ENCODE data around the gene SLC38A9. TPM values are rescaled to one million over a fixed set of nuclear protein-coding genes. Genes with fewer than 3 reads are reported as not detected.

SLC38A9 gene
- total RNA-seq, 3 donors from 2014 or later = 20.2 to 28.1 (median 20.6) TPM

GRCh38 chr5:55625913-55626312, 86.2 kb downstream of the SLC38A9 start:
- Histone ChIP-seq H3K4me3 (no peak overlapping the region), H3K9me3 (no peaks in the 10 kb centered on the region), H3K36me3 (ENCODE audit: low read depth) (no peaks in the 10 kb centered on the region), H3K4me1 (ENCODE audit: low read depth) (no peaks in the 10 kb centered on the region)
- no peak for ATAC-seq
- intact Hi-C loops (cut with DNase I, micrococcal nuclease) = no loop called here
- TF ChIP-seq CTCF (IDR thresholded peaks at IDR 0.05) = no peak
- no peak for DNase-seq

- no peak for TF ChIP-seq CTCF (IDR thresholded peaks at IDR 0.05)
- Histone ChIP-seq H3K9me3 (no peaks in the 10 kb centered on the region), H3K36me3 (ENCODE audit: low read depth) (no peaks in the 10 kb centered on the region), H3K4me3 (no peak overlapping the region), H3K4me1 (ENCODE audit: low read depth) (no peaks in the 10 kb centered on the region)
- DNase-seq (no peak), ATAC-seq (no peak)
- intact Hi-C loops (cut with DNase I, micrococcal nuclease) = no loop called here
These were observed 86.6 kb downstream of the SLC38A9 start for GRCh38 chr5:55625589-55625909.

DNA sequence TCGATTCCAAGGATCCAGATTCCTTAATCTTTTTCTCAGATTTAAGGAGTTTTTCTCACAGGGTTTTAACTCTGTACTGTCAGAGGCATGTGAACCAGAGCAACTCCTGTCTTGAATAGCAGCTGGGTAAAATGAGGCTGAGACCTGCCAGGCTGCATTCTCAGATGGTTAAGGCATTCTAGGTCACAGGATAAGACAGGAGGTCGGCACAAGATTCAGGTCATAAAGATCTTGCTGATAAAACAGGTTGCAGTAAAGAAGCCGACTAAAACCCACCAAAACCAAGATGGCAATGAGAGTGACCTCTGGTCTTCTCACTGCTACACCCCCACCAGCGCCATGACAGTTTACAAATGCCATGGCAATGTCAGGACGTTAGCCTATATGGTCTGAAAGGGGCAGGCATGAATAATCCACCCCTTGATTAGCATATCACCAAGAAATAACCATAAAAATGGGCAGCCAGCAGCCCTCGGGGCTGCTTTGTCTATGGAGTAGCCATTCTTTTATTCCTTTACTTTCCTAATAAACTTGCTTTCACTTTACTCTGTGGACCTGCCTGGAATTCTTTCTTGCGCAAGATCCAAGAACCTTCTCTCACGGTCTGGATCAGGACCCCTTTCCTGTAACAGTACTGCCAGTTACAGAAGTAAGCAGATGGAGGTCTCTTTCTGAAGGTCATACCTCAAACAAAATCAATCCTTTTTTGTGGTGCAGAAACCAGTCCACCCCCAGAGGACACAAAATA, 87.1 kb downstream of the SLC38A9 start:
- intact Hi-C loops (cut with DNase I, micrococcal nuclease) = no loop called here
- no peak for ATAC-seq
- no peak for DNase-seq
- TF ChIP-seq CTCF (IDR thresholded peaks at IDR 0.05) = no peak
- Histone ChIP-seq H3K4me3 (no peak overlapping the region), H3K9me3 (no peaks in the 10 kb centered on the region), H3K36me3 (ENCODE audit: low read depth) (no peaks in the 10 kb centered on the region), H3K4me1 (ENCODE audit: low read depth) (no peaks in the 10 kb centered on the region)

DNA sequence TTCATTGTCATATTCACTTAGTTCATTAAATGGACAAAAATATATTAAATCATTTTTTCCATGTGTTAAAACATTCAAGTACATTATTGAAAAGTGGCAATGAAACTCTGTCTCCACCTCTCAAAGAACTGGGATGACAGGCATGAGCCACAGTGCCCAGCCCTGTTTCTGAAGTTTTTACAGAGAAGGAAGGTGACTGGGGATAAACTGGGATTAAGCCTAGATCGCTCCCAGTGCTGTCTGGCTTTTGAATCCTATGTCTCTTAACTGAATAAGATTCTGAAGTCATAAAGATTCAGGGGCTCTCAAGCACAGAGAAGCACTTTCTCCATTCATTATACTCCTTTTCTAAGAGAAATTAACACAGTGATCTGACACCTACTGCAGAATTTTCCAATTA, 88.3 kb downstream of the SLC38A9 start:
- H3K36me3 ChIP-seq (ENCODE audit: low read depth) = no peaks in the 10 kb centered on the region
- no peaks in the 10 kb centered on the region for H3K4me1 ChIP-seq (ENCODE audit: low read depth)
- DNase-seq (no peak), ATAC-seq (no peak)
- intact Hi-C loops (cut with DNase I, micrococcal nuclease) = no loop called here
- TF ChIP-seq CTCF (IDR thresholded peaks at IDR 0.05) = no peak
- H3K9me3 ChIP-seq = no peaks in the 10 kb centered on the region
- no peak overlapping the region for H3K4me3 ChIP-seq

GRCh38 chr5:55622460-55622859, 89.7 kb downstream of the SLC38A9 start:
- no peaks in the 10 kb centered on the region for H3K9me3 ChIP-seq
- no peaks in the 10 kb centered on the region for H3K36me3 ChIP-seq (ENCODE audit: low read depth)
- ATAC-seq = no peak
- no peak for DNase-seq
- no peak overlapping the region for H3K4me3 ChIP-seq
- intact Hi-C loops (cut with DNase I, micrococcal nuclease) = no loop called here
- H3K4me1 ChIP-seq (ENCODE audit: low read depth) = no peaks in the 10 kb centered on the region
- TF ChIP-seq CTCF (IDR thresholded peaks at IDR 0.05) = no peak

DNA sequence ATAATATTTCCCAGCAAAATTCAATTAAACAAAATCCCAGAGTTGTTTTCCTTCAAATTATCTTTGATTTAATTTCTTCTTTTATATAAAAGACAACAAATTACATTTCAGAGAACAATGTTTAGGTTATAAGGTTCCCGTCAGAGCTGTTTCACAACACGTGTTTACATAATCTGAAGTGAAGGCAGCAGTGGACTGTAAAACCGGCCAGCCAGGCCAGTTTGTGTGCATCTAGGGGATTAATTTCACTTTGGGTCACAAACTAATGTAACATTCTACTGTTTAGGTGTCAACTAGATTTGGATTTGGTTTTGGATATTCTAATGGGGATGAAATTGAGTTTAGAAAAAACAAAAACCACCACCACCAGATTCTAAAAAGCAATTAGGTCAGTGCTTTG, 90.9 kb downstream of the SLC38A9 start:
- no peaks in the 10 kb centered on the region for H3K36me3 ChIP-seq (ENCODE audit: low read depth)
- DNase-seq (no peak), ATAC-seq (peak; percentile 41)
- no peaks in the 10 kb centered on the region for H3K4me1 ChIP-seq (ENCODE audit: low read depth)
- no peak for TF ChIP-seq CTCF (IDR thresholded peaks at IDR 0.05)
- H3K9me3 ChIP-seq = no peaks in the 10 kb centered on the region
- H3K4me3 ChIP-seq = no peak overlapping the region
- intact Hi-C loops (cut with DNase I, micrococcal nuclease) = no loop called here
